Breast epithelium (tissue), 3 donors: ENCODE data around the gene RALGDS.
"Not testable (repeated sequence)": the region's sequence is repeated elsewhere in the genome, so short reads cannot be mapped to it uniquely, and the experiment has no call there.

ENCODE experiments used
- CTCF ChIP-seq, 3 donors: fragments of 450-650 bp; IDR thresholded peaks; one replicate each; pipeline ENCODE4 v1.5.1; 2016 to 2017; ENCODE audit warnings: antibody characterized with exemption in 3 of 3, mild to moderate bottlenecking in 3 of 3, moderate library complexity in 3 of 3
- POLR2A ChIP-seq: fragments of 450-650 bp; IDR thresholded peaks from one replicate; pipeline ENCODE4 v1.6.1; 2016; ENCODE audit warnings: antibody characterized with exemption, mild to moderate bottlenecking, moderate library complexity
- POLR2AphosphoS5 ChIP-seq, 3 donors: sonication (generic); formaldehyde crosslinking; IDR thresholded peaks; one replicate each; pipeline ENCODE4 v1.6.1; 2017; ENCODE audit warnings: antibody characterized with exemption in 3 of 3

- not testable (repeated sequence) for TF ChIP-seq CTCF (IDR thresholded peaks at IDR 0.05); POLR2A; POLR2AphosphoS5 (IDR thresholded peaks at IDR 0.05)
These were observed 50.1 kb downstream of the RALGDS start for GRCh38 chr9:133070985-133071384.
